IMR-90 (cell line): ENCODE measurements around the gene MOB2. TPM values are rescaled to one million over a fixed set of nuclear protein-coding genes. Genes with fewer than 3 reads are reported as not detected.

ENCODE experiments used
- ATAC-seq: fragments of 200-7000 bp; cut with Tn5 transposase; 2 replicates; pipeline ENCODE4 v1.9.1; 2020; ENCODE audit warnings: low read depth, mild to moderate bottlenecking, moderate library complexity
- BruUV-seq: library from RNA; stranded (reverse); fragments of 400-500 nt; replicated peaks from 2 replicates; lab custom pipeline; 2021; lab: Mats Ljungman, UMichigan
- CTCF ChIA-PET: fragments of 300-600 bp; formaldehyde crosslinking; extraction: SDS; loops from one replicate; lab custom pipeline; 2021; ENCODE audit warnings: antibody characterized with exemption; lab: Yijun Ruan, JAX
- POLR2A ChIA-PET: fragments of 300-600 bp; sonication (Branson Sonifier 250); formaldehyde crosslinking; loops from one replicate; lab custom pipeline; 2022; ENCODE audit warnings: antibody characterized with exemption; ENCODE audit not compliant: unreplicated experiment; lab: Charles Lee
- DNase-seq: peaks from one replicate; pipeline ENCODE4 v3.0.0; 2013
- H2AFZ ChIP-seq: replicated peaks from 2 replicates; pipeline ENCODE3; 2013; ENCODE audit warnings: low read length, mild to moderate bottlenecking; ENCODE audit not compliant: poor library complexity
- H2AK5ac ChIP-seq: 2 replicates; pipeline ENCODE4 v1.6.1; 2013; ENCODE audit warnings: low read depth, low read length, inconsistent platforms
- H2AK9ac ChIP-seq: replicated peaks from 2 replicates; pipeline ENCODE3; 2013; ENCODE audit warnings: mild to moderate bottlenecking, low read depth, low read length, moderate library complexity; ENCODE audit not compliant: poor library complexity
- H2BK120ac ChIP-seq: 2 replicates; pipeline ENCODE4 v1.6.1; 2013; ENCODE audit warnings: low read depth, low read length, inconsistent platforms
- H2BK15ac ChIP-seq: 3 replicates; pipeline ENCODE4 v1.6.1; 2013; ENCODE audit warnings: low read depth, low read length, inconsistent platforms
- H2BK20ac ChIP-seq: 2 replicates; pipeline ENCODE4 v1.6.1; 2013; ENCODE audit warnings: low read depth, mild to moderate bottlenecking, inconsistent platforms, low read length, moderate library complexity
- H2BK5ac ChIP-seq: 2 replicates; pipeline ENCODE4 v1.6.1; 2013; ENCODE audit warnings: mild to moderate bottlenecking, low read depth, low read length, inconsistent platforms; ENCODE audit not compliant: poor library complexity, severe bottlenecking
- H3K14ac ChIP-seq: replicated peaks from 2 replicates; pipeline ENCODE4 v1.6.1; 2013; ENCODE audit warnings: low read depth, low read length, inconsistent platforms
- H3K18ac ChIP-seq: 2 replicates; pipeline ENCODE4 v1.6.1; 2013; ENCODE audit warnings: low read depth, low read length, control low read depth
- H3K23ac ChIP-seq: 2 replicates; pipeline ENCODE4 v1.6.1; 2013; ENCODE audit warnings: low read depth, low read length, inconsistent platforms
- H3K27ac ChIP-seq: 2 replicates; pipeline ENCODE4 v1.5.1; 2013; ENCODE audit warnings: mild to moderate bottlenecking, control low read depth, low read length; ENCODE audit not compliant: insufficient read depth
- H3K27me3 ChIP-seq: 2 replicates; pipeline ENCODE4 v1.6.1; 2013; ENCODE audit warnings: low read length; ENCODE audit not compliant: control insufficient read depth, insufficient read depth
- H3K36me3 ChIP-seq: 2 replicates; pipeline ENCODE4 v1.6.1; 2013; ENCODE audit warnings: low read length, mixed read lengths; ENCODE audit not compliant: control insufficient read depth, insufficient read depth
- H3K4ac ChIP-seq: 2 replicates; pipeline ENCODE4 v1.6.1; 2013; ENCODE audit warnings: low read depth, low read length, inconsistent platforms
- H3K4me1 ChIP-seq: 2 replicates; pipeline ENCODE4 v1.6.1; 2013; ENCODE audit warnings: low read length, mixed read lengths; ENCODE audit not compliant: control insufficient read depth, insufficient read depth
- H3K4me2 ChIP-seq: 2 replicates; pipeline ENCODE4 v1.6.1; 2013; ENCODE audit warnings: low read depth, mild to moderate bottlenecking, control low read depth, low read length, moderate library complexity
- H3K4me3 ChIP-seq: 2 replicates; pipeline ENCODE4 v1.5.1; 2013; ENCODE audit warnings: low read depth, mild to moderate bottlenecking, control low read depth, low read length, moderate library complexity; ENCODE audit not compliant: insufficient read depth
- H3K56ac ChIP-seq: 2 replicates; pipeline ENCODE4 v1.6.1; 2013; ENCODE audit warnings: low read length, inconsistent platforms; ENCODE audit not compliant: insufficient read depth; ENCODE audit errors: extremely low read depth
- H3K79me1 ChIP-seq, 2 experiments: 2 replicates each; pipeline ENCODE4 v1.6.1; 2013; ENCODE audit warnings: low read length in 2 of 2, inconsistent platforms in 1 of 2, low read depth in 1 of 2
- H3K9ac ChIP-seq: 2 replicates; pipeline ENCODE4 v1.6.1; 2013; ENCODE audit warnings: low read depth, low read length, control low read depth
- H3K9me1 ChIP-seq: 2 replicates; pipeline ENCODE4 v1.6.1; 2013; ENCODE audit warnings: low read length, inconsistent platforms; ENCODE audit not compliant: insufficient read depth
- H3K9me3 ChIP-seq: 2 replicates; pipeline ENCODE4 v1.6.1; 2013; ENCODE audit warnings: low read length; ENCODE audit not compliant: control insufficient read depth, insufficient read depth
- H4K20me1 ChIP-seq: 2 replicates; pipeline ENCODE4 v1.6.1; 2013; ENCODE audit warnings: low read length, inconsistent platforms; ENCODE audit not compliant: insufficient read depth
- H4K5ac ChIP-seq: 2 replicates; pipeline ENCODE4 v1.6.1; 2013; ENCODE audit warnings: mild to moderate bottlenecking, low read depth, low read length, control low read depth
- H4K8ac ChIP-seq, 2 experiments: 2 replicates each; pipeline ENCODE4 v1.6.1; 2013; ENCODE audit warnings: low read depth in 2 of 2, low read length in 2 of 2, control low read depth in 1 of 2, inconsistent platforms in 1 of 2
- H4K91ac ChIP-seq: 2 replicates; pipeline ENCODE4 v1.6.1; 2013; ENCODE audit warnings: low read depth, low read length, inconsistent platforms; ENCODE audit not compliant: insufficient read depth
- BHLHE40 ChIP-seq: fragments of 150-350 bp; IDR thresholded peaks from 2 replicates; pipeline ENCODE4 v1.6.1; 2016; ENCODE audit warnings: mild to moderate bottlenecking, low read depth, low read length
- CEBPB ChIP-seq: IDR thresholded peaks from 2 replicates; pipeline ENCODE4 v1.6.1; 2012; ENCODE audit warnings: low read depth, low read length, improper control_type of control experiment
- CHD1 ChIP-seq: IDR thresholded peaks from 2 replicates; pipeline ENCODE4 v1.6.1; 2012; ENCODE audit warnings: low read depth, low read length, improper control_type of control experiment
- CTCF ChIP-seq: conservative IDR thresholded peaks from 2 replicates; pipeline ENCODE4 v1.5.1; 2012; ENCODE audit warnings: mild to moderate bottlenecking, low read depth, low read length, improper control_type of control experiment
- ELK1 ChIP-seq: fragments of 150-350 bp; IDR thresholded peaks from 2 replicates; pipeline ENCODE4 v1.6.1; 2016; ENCODE audit warnings: low read depth, mild to moderate bottlenecking, low read length, moderate library complexity, borderline replicate concordance
- FOS ChIP-seq: fragments of 150-350 bp; IDR thresholded peaks from 2 replicates; pipeline ENCODE4 v1.6.1; 2016; ENCODE audit warnings: low read depth, low read length
- MAFK ChIP-seq: IDR thresholded peaks from 2 replicates; pipeline ENCODE4 v1.6.1; 2012; ENCODE audit warnings: low read depth, low read length, improper control_type of control experiment
- MAZ ChIP-seq: IDR thresholded peaks from 2 replicates; pipeline ENCODE4 v1.6.1; 2012; ENCODE audit warnings: low read depth, mild to moderate bottlenecking, low read length, improper control_type of control experiment, moderate library complexity, borderline replicate concordance
- NFE2L2 ChIP-seq: fragments of 150-350 bp; IDR thresholded peaks from 2 replicates; pipeline ENCODE4 v1.6.1; 2016; ENCODE audit warnings: low read depth, mild to moderate bottlenecking, low read length
- POLR2A ChIP-seq: IDR thresholded peaks from 2 replicates; pipeline ENCODE4 v1.6.1; 2012; ENCODE audit warnings: mild to moderate bottlenecking, low read depth, low read length
- RAD21 ChIP-seq: IDR thresholded peaks from 2 replicates; pipeline ENCODE4 v1.6.1; 2012; ENCODE audit warnings: low read length, improper control_type of control experiment
- RCOR1 ChIP-seq: IDR thresholded peaks from 2 replicates; pipeline ENCODE4 v1.6.1; 2012; ENCODE audit warnings: mild to moderate bottlenecking, low read length, improper control_type of control experiment; ENCODE audit not compliant: insufficient replicate concordance
- RFX5 ChIP-seq: IDR thresholded peaks from 2 replicates; pipeline ENCODE4 v1.8.0; 2012; ENCODE audit warnings: low read depth, mild to moderate bottlenecking, low read length, moderate library complexity
- SMC3 ChIP-seq: fragments of 150-350 bp; IDR thresholded peaks from 2 replicates; pipeline ENCODE4 v1.6.1; 2016; ENCODE audit warnings: low read depth, mild to moderate bottlenecking, antibody characterized with exemption, low read length, moderate library complexity
- WGBS, 2 experiments: methylation state at CpG; one replicate each; pipeline versions ENCODE4 v1.1.5 to v1.1.7; 2013; ENCODE audit warnings: missing lambda C conversion rate in 2 of 2; ENCODE audit not compliant: insufficient read length in 1 of 2; ENCODE audit errors: extremely low coverage in 2 of 2; 5-methylcytosine and 5-hydroxymethylcytosine counted together
- dilution Hi-C: fragments of 300-500 bp; cut with HindIII; formaldehyde crosslinking; loops from one replicate; pipeline ENCODE4 v1.14.3; 2018; ENCODE audit warnings: low sequenced_read_pairs; ENCODE audit not compliant: unreplicated experiment
- in situ Hi-C: fragments of 300-500 bp; cut with MboI; formaldehyde crosslinking; loops from 3 replicates; pipeline ENCODE4 v1.14.3; 2019; ENCODE audit warnings: low sequenced_read_pairs, inconsistent platforms, mixed read lengths
- intact Hi-C: fragments of 100-400 bp; cut with micrococcal nuclease; formaldehyde crosslinking; loops from 2 replicates; pipeline ENCODE4 v1.10.0; 2022
- polyA plus RNA-seq, 3 experiments: library from polyadenylated mRNA; depleted of rRNA; stranded (reverse); fragments of >200 nt; gene quantifications; 2 replicates each; pipeline ENCODE4 v1.2.3, GENCODE V29; 2012; ENCODE audit warnings: low replicate concordance in 1 of 3
- total RNA-seq: library from RNA; depleted of rRNA; stranded (reverse); fragments of >200 nt; gene quantifications from 2 replicates; pipeline ENCODE4 v1.2.3, GENCODE V29; 2012
- TF ChIP-seq, protein P1 (sequence below): fragments of 150-350 bp; IDR thresholded peaks from 2 replicates; pipeline ENCODE4 v1.6.1; 2017; ENCODE audit warnings: mild to moderate bottlenecking, antibody characterized with exemption, low read length, low read depth

The MOB2 gene
- total and polyA plus RNA-seq, 2 of the 4 experiments (the other 2 are of a cell fraction): 23.7 to 36.2 TPM

GRCh38 chr11:1533342-1533725 lies 46.8 kb upstream of the MOB2 start:
- Histone ChIP-seq H4K20me1 (peaks cover 84% of the 10 kb centered on the region), H3K9ac (no peak overlapping the region), H3K9me1 (peaks cover 19% of the 10 kb centered on the region), H3K4ac (no peak overlapping the region), H3K4me1 (peaks cover 3% of the 10 kb centered on the region; the same call in 1 of the 2 replicates), H2BK15ac (no peak overlapping the region), H3K56ac (no peak overlapping the region), H2BK120ac (no peak overlapping the region), H4K8ac (no peak overlapping the region), H2AK5ac (no peak overlapping the region), H3K36me3 (peaks cover 9% of the 10 kb centered on the region), H3K27me3 (peaks cover 6% of the 10 kb centered on the region), H2AK9ac (no peak overlapping the region), H3K14ac (no peak overlapping the region), H3K18ac (no peak overlapping the region), H4K91ac (no peak overlapping the region), H3K79me1 (peaks cover 34 to 85% of the 10 kb centered on the region in 2 experiments), H3K27ac (no peak overlapping the region), H2AFZ (no peak overlapping the region), H2BK5ac (no peak overlapping the region), H3K9me3 (peaks cover 3% of the 10 kb centered on the region), H3K4me3 (no peak overlapping the region), H3K23ac (no peak overlapping the region), H3K4me2 (no peak overlapping the region), H4K5ac (no peak overlapping the region), H2BK20ac (no peak overlapping the region)
- ChIA-PET POLR2A (no interaction called here), CTCF (no interaction called here)
- BruUV-seq: no TSS peak
- dilution Hi-C loops (no loop called here), intact Hi-C loops (no loop called here), in situ Hi-C loops (no loop called here)
- no peak for ATAC-seq
- DNase-seq: no peak
- no CpG with 5 or more reads among the region's 10 CpGs for WGBS, 2 experiments
- TF ChIP-seq RAD21: no peak
- TF ChIP-seq NFE2L2: no peak
- TF ChIP-seq CHD1: no peak
- no peak for TF ChIP-seq ELK1
- TF ChIP-seq RCOR1: no peak
- no peak for TF ChIP-seq SMC3
- no peak for TF ChIP-seq RFX5
- TF ChIP-seq MAFK: no peak
- no peak for TF ChIP-seq POLR2A
- TF ChIP-seq CEBPB: no peak
- TF ChIP-seq BHLHE40: no peak
- no peak for TF ChIP-seq MAZ
- TF ChIP-seq, protein P1, sequence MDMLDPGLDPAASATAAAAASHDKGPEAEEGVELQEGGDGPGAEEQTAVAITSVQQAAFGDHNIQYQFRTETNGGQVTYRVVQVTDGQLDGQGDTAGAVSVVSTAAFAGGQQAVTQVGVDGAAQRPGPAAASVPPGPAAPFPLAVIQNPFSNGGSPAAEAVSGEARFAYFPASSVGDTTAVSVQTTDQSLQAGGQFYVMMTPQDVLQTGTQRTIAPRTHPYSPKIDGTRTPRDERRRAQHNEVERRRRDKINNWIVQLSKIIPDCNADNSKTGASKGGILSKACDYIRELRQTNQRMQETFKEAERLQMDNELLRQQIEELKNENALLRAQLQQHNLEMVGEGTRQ: no peak
- TF ChIP-seq CTCF: no peak
- no peak for TF ChIP-seq FOS
